H1 (cell line): ENCODE data around the gene PDGFD. TPM values are rescaled to one million over a fixed set of nuclear protein-coding genes. Genes with fewer than 3 reads are reported as not detected.

Source experiments
- CTCF ChIA-PET: fragments of 300-600 bp; sonication (Branson Sonifier 250); formaldehyde crosslinking; loops from one replicate; lab custom pipeline; 2021; ENCODE audit not compliant: partially characterized antibody; lab: Charles Lee
- POLR2A ChIA-PET: fragments of 300-600 bp; sonication (Branson Sonifier 250); formaldehyde crosslinking; loops from one replicate; lab custom pipeline; 2021; ENCODE audit warnings: inconsistent platforms; ENCODE audit not compliant: partially characterized antibody; lab: Charles Lee
- DNase-seq, 2 experiments: peaks; one replicate each; pipeline versions ENCODE4 v3.0.0 to v3.0.0-alpha.2; 2010 to 2022; ENCODE audit warnings: low spot score in 2 of 2, low read depth in 1 of 2, mixed read lengths in 1 of 2
- FAIRE-seq: peaks from 2 replicates; lab custom pipeline; 2011; peaks lifted over from hg19 to GRCh38; lab: Jason Lieb, UNC
- H2AFZ ChIP-seq: 2 replicates; pipeline ENCODE4 v1.8.1; 2012; ENCODE audit warnings: low read length, inconsistent platforms
- H2AK5ac ChIP-seq: 2 replicates; pipeline ENCODE4 v1.6.1; 2013; ENCODE audit warnings: low read depth, low read length
- H2BK120ac ChIP-seq: replicated peaks from 2 replicates; pipeline ENCODE3; 2013; ENCODE audit warnings: low read depth, low read length, inconsistent platforms
- H2BK12ac ChIP-seq: 2 replicates; pipeline ENCODE4 v1.6.1; 2013; ENCODE audit warnings: low read depth, low read length
- H2BK15ac ChIP-seq: 2 replicates; pipeline ENCODE4 v1.6.1; 2013; ENCODE audit warnings: low read length
- H2BK20ac ChIP-seq: 2 replicates; pipeline ENCODE4 v1.6.1; 2013; ENCODE audit warnings: low read length
- H2BK5ac ChIP-seq: 2 replicates; pipeline ENCODE4 v1.6.1; 2013; ENCODE audit warnings: low read depth, low read length
- H3K14ac ChIP-seq: 2 replicates; pipeline ENCODE4 v1.6.1; 2013; ENCODE audit warnings: inconsistent platforms; ENCODE audit not compliant: insufficient read length
- H3K18ac ChIP-seq: 2 replicates; pipeline ENCODE4 v1.6.1; 2013; ENCODE audit warnings: low read length; ENCODE audit errors: extremely low read depth
- H3K23ac ChIP-seq: 2 replicates; pipeline ENCODE4 v1.6.1; 2013; ENCODE audit warnings: inconsistent platforms; ENCODE audit not compliant: insufficient read length
- H3K23me2 ChIP-seq: 2 replicates; pipeline ENCODE4 v1.6.1; 2013; ENCODE audit warnings: low read depth, low read length
- H3K27ac ChIP-seq: 2 replicates; pipeline ENCODE4 v1.6.1; 2011; ENCODE audit warnings: low read depth, low read length, inconsistent platforms
- H3K27me3 ChIP-seq, 4 experiments: replicated peaks in 1 of 4; 1 replicate in 1 of 4; 2 replicates in 3 of 4; pipeline versions ENCODE4 v1.6.1 to v1.8.1; 2011 to 2013; ENCODE audit warnings: low read length in 3 of 4, mild to moderate bottlenecking in 3 of 4, inconsistent platforms in 2 of 4, mixed read lengths in 2 of 4, moderate library complexity in 1 of 4; ENCODE audit not compliant: control insufficient read depth in 3 of 4, insufficient read depth in 3 of 4; ENCODE audit errors: extremely low read depth in 1 of 4
- H3K36me3 ChIP-seq, 4 experiments: 2 replicates each; pipeline versions ENCODE4 v1.6.1 to v1.8.1; 2011 to 2013; ENCODE audit warnings: mild to moderate bottlenecking in 4 of 4, low read length in 3 of 4, moderate library complexity in 2 of 4, control low read depth in 1 of 4, inconsistent platforms in 1 of 4; ENCODE audit not compliant: insufficient read depth in 4 of 4, control insufficient read depth in 2 of 4
- H3K4ac ChIP-seq: replicated peaks from 2 replicates; pipeline ENCODE3; 2013; ENCODE audit warnings: low read length, low read depth, mixed read lengths, inconsistent platforms; ENCODE audit not compliant: insufficient read length
- H3K4me1 ChIP-seq, 4 experiments: replicated peaks in 1 of 4; 1 replicate in 1 of 4; 2 replicates in 3 of 4; pipeline versions ENCODE4 v1.6.1 to v1.8.1; 2011 to 2013; ENCODE audit warnings: low read length in 3 of 4, inconsistent platforms in 2 of 4, mixed read lengths in 1 of 4; ENCODE audit not compliant: insufficient read depth in 4 of 4, control insufficient read depth in 3 of 4
- H3K4me2 ChIP-seq, 2 experiments: 2 replicates each; pipeline versions ENCODE4 v1.6.1 to v1.8.1; 2011 to 2013; ENCODE audit warnings: low read depth in 2 of 2, low read length in 2 of 2, control low read depth in 1 of 2, inconsistent platforms in 1 of 2, mild to moderate bottlenecking in 1 of 2; ENCODE audit not compliant: insufficient read depth in 1 of 2
- H3K4me3 ChIP-seq, 4 experiments: fragments of 200-600, 300-600 bp in 1 of 4; sonication (generic), shearing (Covaris generic), sonication (Bioruptor Twin) in 1 of 4; 2 replicates each; pipeline versions ENCODE4 v1.5.1 to v1.8.1; 2011 to 2016; ENCODE audit warnings: low read length in 4 of 4, low read depth in 3 of 4, control low read depth in 2 of 4, inconsistent platforms in 2 of 4, mild to moderate bottlenecking in 2 of 4, mixed read lengths in 1 of 4, moderate library complexity in 1 of 4; ENCODE audit not compliant: insufficient read depth in 2 of 4; ENCODE audit errors: extremely low read depth in 1 of 4
- H3K56ac ChIP-seq: replicated peaks from 2 replicates; pipeline ENCODE3; 2013; ENCODE audit warnings: low read depth, mild to moderate bottlenecking, mixed read lengths, low read length, inconsistent platforms; ENCODE audit not compliant: insufficient read length
- H3K79me1 ChIP-seq: 2 replicates; pipeline ENCODE4 v1.6.1; 2013; ENCODE audit warnings: low read depth, low read length, control low read depth
- H3K79me2 ChIP-seq, 2 experiments: 2 replicates each; pipeline versions ENCODE4 v1.6.1 to v1.8.1; 2012 to 2013; ENCODE audit warnings: low read length in 2 of 2, mild to moderate bottlenecking in 2 of 2, inconsistent platforms in 1 of 2; ENCODE audit not compliant: insufficient read depth in 2 of 2, control insufficient read depth in 1 of 2
- H3K9ac ChIP-seq, 4 experiments: replicated peaks in 1 of 4; 1 replicate in 1 of 4; 2 replicates in 3 of 4; pipeline versions ENCODE4 v1.6.1 to v1.8.1; 2011 to 2013; ENCODE audit warnings: low read depth in 3 of 4, low read length in 3 of 4, control low read depth in 2 of 4, mild to moderate bottlenecking in 2 of 4, moderate library complexity in 2 of 4, inconsistent platforms in 1 of 4; ENCODE audit errors: extremely low read depth in 1 of 4
- H3K9me3 ChIP-seq, 2 experiments: 2 replicates each; pipeline versions ENCODE4 v1.6.1 to v1.8.1; 2012 to 2013; ENCODE audit warnings: mild to moderate bottlenecking in 2 of 2, moderate library complexity in 2 of 2, control low read depth in 1 of 2, inconsistent platforms in 1 of 2, low read depth in 1 of 2, low read length in 1 of 2, mixed read lengths in 1 of 2; ENCODE audit not compliant: insufficient read depth in 2 of 2
- H4K20me1 ChIP-seq, 2 experiments: replicated peaks in 1 of 2; 2 replicates each; pipeline versions ENCODE3 to v1.8.1; 2011 to 2013; ENCODE audit warnings: inconsistent platforms in 2 of 2, low read length in 2 of 2, mild to moderate bottlenecking in 1 of 2; ENCODE audit not compliant: insufficient read depth in 2 of 2, control insufficient read depth in 1 of 2
- H4K5ac ChIP-seq: 2 replicates; pipeline ENCODE4 v1.6.1; 2013; ENCODE audit warnings: low read length, low read depth, mixed read lengths, inconsistent platforms; ENCODE audit not compliant: insufficient read length
- H4K8ac ChIP-seq: 2 replicates; pipeline ENCODE4 v1.8.0; 2013; ENCODE audit warnings: mild to moderate bottlenecking, moderate library complexity, low read length, inconsistent platforms; ENCODE audit not compliant: insufficient read depth; ENCODE audit errors: extremely low read depth
- H4K91ac ChIP-seq: replicated peaks from 2 replicates; pipeline ENCODE3; 2013; ENCODE audit warnings: low read length, mixed read lengths, inconsistent platforms; ENCODE audit not compliant: insufficient read length
- ATF2 ChIP-seq: IDR thresholded peaks from 2 replicates; pipeline ENCODE4 v1.6.1; 2012; ENCODE audit warnings: low read length, inconsistent platforms
- ATF3 ChIP-seq: IDR thresholded peaks from 2 replicates; pipeline ENCODE4 v1.6.1; 2011; ENCODE audit warnings: low read depth, mild to moderate bottlenecking, low read length; ENCODE audit not compliant: insufficient read depth
- CBX8 ChIP-seq: fragments of 300-800, 300-1000 bp; sonication (generic); IDR thresholded peaks from 2 replicates; pipeline ENCODE4 v1.7.1; 2016; ENCODE audit warnings: low read depth, low read length, borderline replicate concordance
- KDM1A ChIP-seq: fragments of 200-600, 300-600 bp; sonication (generic); IDR thresholded peaks from 2 replicates; pipeline ENCODE4 v1.7.1; 2016; ENCODE audit warnings: mild to moderate bottlenecking, low read length, borderline replicate concordance
- PHF8 ChIP-seq: fragments of 200-600 bp; sonication (generic); conservative IDR thresholded peaks from 2 replicates; pipeline ENCODE4 v1.7.1; 2012; ENCODE audit warnings: low read depth, mild to moderate bottlenecking, inconsistent platforms, low read length, moderate library complexity
- POLR2A ChIP-seq, 2 experiments: IDR thresholded peaks; 1 replicate in 1 of 2; 2 replicates in 1 of 2; pipeline ENCODE4 v1.6.1; 2011; ENCODE audit warnings: low read depth in 2 of 2, low read length in 2 of 2, mild to moderate bottlenecking in 2 of 2; ENCODE audit errors: control extremely low read depth in 1 of 2
- RFX5 ChIP-seq: IDR thresholded peaks from 2 replicates; pipeline ENCODE4 v1.6.1; 2011; ENCODE audit warnings: low read depth, low read length, improper control_type of control experiment, borderline replicate concordance
- RXRA ChIP-seq: IDR thresholded peaks from 2 replicates; pipeline ENCODE4 v1.6.1; 2011; ENCODE audit warnings: low read depth, mild to moderate bottlenecking, low read length, moderate library complexity; ENCODE audit not compliant: insufficient read depth
- SIN3A ChIP-seq, 2 experiments: IDR thresholded peaks in 1 of 2; conservative IDR thresholded peaks in 1 of 2; 2 replicates each; pipeline ENCODE4 v1.6.1; 2011 to 2012; ENCODE audit warnings: low read length in 2 of 2, improper control_type of control experiment in 1 of 2, low read depth in 1 of 2, mild to moderate bottlenecking in 1 of 2
- SIRT6 ChIP-seq: IDR thresholded peaks from one replicate; pipeline ENCODE4 v1.7.1; 2012; ENCODE audit warnings: low read length, inconsistent platforms
- TBP ChIP-seq: IDR thresholded peaks from 2 replicates; pipeline ENCODE4 v1.6.1; 2011; ENCODE audit warnings: low read depth, low read length, improper control_type of control experiment
- WGBS, 2 experiments: shearing (Covaris generic) in 1 of 2; methylation state at CpG; one replicate each; pipeline versions ENCODE4 v1.1.6 to v1.1.7; 2013 to 2015; ENCODE audit warnings: low lambda C conversion rate in 2 of 2, mixed read lengths in 2 of 2, inconsistent platforms in 1 of 2, low coverage in 1 of 2, missing lambda C conversion rate in 1 of 2; ENCODE audit not compliant: insufficient replicate concordance in 2 of 2, insufficient coverage in 1 of 2, insufficient read length in 1 of 2; ENCODE audit errors: extremely low coverage in 1 of 2, missing lambda C conversion rate in 1 of 2; 5-methylcytosine and 5-hydroxymethylcytosine counted together
- polyA plus RNA-seq, 7 experiments: library from polyadenylated mRNA; depleted of rRNA in 3 of 7; stranded (reverse) in 5 of 7; unstranded in 2 of 7; fragments of >200 nt in 5 of 7; fragments of 200-250 nt in 2 of 7; gene quantifications; 1 replicate in 5 of 7; 2 replicates in 1 of 7; 4 replicates in 1 of 7; pipeline versions ENCODE4 v1.2.1 to v1.2.3, GENCODE V29; 2011 to 2013; ENCODE audit warnings: missing spikeins in 2 of 7, mixed read lengths in 2 of 7
- total RNA-seq: library from RNA; stranded (reverse); fragmentation: NEBNext Ultra II Directional; extraction: Animal tissue kit (Norgen Biotek cat#: 25700); gene quantifications from 2 replicates; pipeline ENCODE4 v1.2.1, GENCODE V29; 2021
- TF ChIP-seq, protein P1 (sequence below): IDR thresholded peaks from 2 replicates; pipeline ENCODE4 v1.6.1; 2012; ENCODE audit warnings: inconsistent platforms

Gene PDGFD
- total and polyA plus RNA-seq, 2 of the 8 experiments (the other 6 are each of a cell fraction or from before 2014, with no cell fraction given): 1.1 to 3.9 TPM

GRCh38 chr11:103920449-103920848, 243.5 kb downstream of the PDGFD start:
- Histone ChIP-seq H3K27ac (no peak overlapping the region), H4K20me1 (no peaks in the 10 kb centered on the region), H4K8ac (no peak overlapping the region), H2BK12ac (no peak overlapping the region), H3K4ac (no peak overlapping the region), H3K9ac (no peak overlapping the region), H3K36me3 (no peaks in the 10 kb centered on the region), H3K4me2 (no peak overlapping the region), H2BK20ac (no peak overlapping the region), H2AK5ac (no peak overlapping the region), H4K91ac (no peak overlapping the region), H3K56ac (no peak overlapping the region), H3K23me2 (no peaks in the 10 kb centered on the region), H3K23ac (no peak overlapping the region), H3K79me2 (no peaks in the 10 kb centered on the region), H2BK120ac (no peak overlapping the region), H3K9me3 (no peaks in the 10 kb centered on the region), H3K4me1 (peaks cover 0 to 3% (median 0%) of the 10 kb centered on the region in 4 experiments; a peak in 2 of 7 replicates), H2AFZ (no peak overlapping the region), H2BK5ac (no peak overlapping the region), H3K4me3 (no peak overlapping the region), H3K18ac (no peak overlapping the region), H2BK15ac (no peak overlapping the region), H3K27me3 (no peaks in the 10 kb centered on the region), H4K5ac (no peak overlapping the region), H3K79me1 (no peaks in the 10 kb centered on the region), H3K14ac (no peak overlapping the region)
- CTCF ChIA-PET: interaction anchor here (0.9 to 2.0 kb wide), 5 partner anchors 13 to 582 kb away, joined by 3 to 6 read pairs (median 3); no protein-coding TSS in a partner anchor
- WGBS, 2 experiments: 100% methylated on average over 1 of the region's 1 CpG; no CpG with 5 or more reads in 1 of the 2 experiments
- POLR2A ChIA-PET: no interaction called here
- FAIRE-seq: no peak
- DNase-seq: no peak
- TF ChIP-seq PHF8 (no peak), SIRT6 (no peak), RFX5 (no peak), POLR2A (IDR thresholded peaks at IDR 0.05; ENCODE audit: control extremely low read depth in 1 of 2, low read depth in 2 of 2, low read length in 2 of 2) (no peak), KDM1A (no peak), TBP (no peak), SIN3A (conservative IDR thresholded peaks at IDR 0.05 in 1 of 2, IDR thresholded peaks at IDR 0.05 in 1 of 2; ENCODE audit: low read depth in 1 of 2, low read length in 2 of 2) (no peak), ATF3 (no peak), RXRA (no peak), ATF2 (no peak), CBX8 (no peak)
- TF ChIP-seq, protein P1, sequence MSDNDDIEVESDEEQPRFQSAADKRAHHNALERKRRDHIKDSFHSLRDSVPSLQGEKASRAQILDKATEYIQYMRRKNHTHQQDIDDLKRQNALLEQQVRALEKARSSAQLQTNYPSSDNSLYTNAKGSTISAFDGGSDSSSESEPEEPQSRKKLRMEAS: no peak
